Measurements from ENCODE around the gene EMD.

DNA sequence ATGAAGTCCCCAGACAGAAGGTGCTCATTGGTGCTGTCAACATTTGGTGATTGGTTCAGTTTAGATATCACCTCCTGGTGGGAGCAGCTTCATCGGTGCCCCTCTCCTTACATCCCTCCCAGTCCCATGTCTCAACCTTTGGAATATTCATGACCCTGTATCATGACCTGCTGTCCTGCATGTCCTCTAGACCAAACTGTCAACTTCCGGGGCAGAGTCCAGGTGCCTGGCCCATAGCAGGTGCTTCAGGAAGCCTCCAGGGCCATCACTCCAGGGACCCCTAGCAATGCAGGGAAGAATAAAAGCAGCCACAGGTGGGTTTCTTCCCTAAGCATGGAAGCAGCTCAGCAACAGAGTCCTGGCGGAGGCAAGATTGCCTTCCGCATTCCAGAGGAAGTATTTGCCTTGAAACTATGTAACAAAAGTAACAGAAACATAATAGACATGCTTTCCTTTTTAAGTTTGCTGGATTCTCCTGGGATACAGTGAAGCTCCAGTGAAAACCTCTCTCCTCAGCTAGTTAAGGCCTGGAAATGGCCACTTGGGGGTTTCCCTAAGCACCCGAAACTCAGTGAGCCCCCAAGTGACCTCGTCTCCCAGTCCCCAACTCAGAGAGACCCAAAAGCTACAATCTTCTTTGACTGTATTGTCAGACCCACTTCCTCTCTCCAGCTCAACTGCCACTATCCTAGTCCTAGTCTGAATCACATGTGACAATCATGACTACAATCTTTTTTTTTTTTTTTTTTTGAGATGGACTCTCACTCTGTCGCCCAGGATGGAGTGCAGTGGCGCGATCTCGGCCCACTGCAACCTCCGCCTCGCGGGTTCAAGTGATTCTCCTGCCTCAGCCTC is 48.0 kb downstream of the EMD start:
- TF ChIP-seq, protein P1, sequence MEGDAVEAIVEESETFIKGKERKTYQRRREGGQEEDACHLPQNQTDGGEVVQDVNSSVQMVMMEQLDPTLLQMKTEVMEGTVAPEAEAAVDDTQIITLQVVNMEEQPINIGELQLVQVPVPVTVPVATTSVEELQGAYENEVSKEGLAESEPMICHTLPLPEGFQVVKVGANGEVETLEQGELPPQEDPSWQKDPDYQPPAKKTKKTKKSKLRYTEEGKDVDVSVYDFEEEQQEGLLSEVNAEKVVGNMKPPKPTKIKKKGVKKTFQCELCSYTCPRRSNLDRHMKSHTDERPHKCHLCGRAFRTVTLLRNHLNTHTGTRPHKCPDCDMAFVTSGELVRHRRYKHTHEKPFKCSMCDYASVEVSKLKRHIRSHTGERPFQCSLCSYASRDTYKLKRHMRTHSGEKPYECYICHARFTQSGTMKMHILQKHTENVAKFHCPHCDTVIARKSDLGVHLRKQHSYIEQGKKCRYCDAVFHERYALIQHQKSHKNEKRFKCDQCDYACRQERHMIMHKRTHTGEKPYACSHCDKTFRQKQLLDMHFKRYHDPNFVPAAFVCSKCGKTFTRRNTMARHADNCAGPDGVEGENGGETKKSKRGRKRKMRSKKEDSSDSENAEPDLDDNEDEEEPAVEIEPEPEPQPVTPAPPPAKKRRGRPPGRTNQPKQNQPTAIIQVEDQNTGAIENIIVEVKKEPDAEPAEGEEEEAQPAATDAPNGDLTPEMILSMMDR (IDR thresholded peaks at IDR 0.05; ENCODE audit: low read depth, low read length, poor library complexity, severe bottlenecking), result no peak
- TF ChIP-seq EZH2phosphoT487 (IDR thresholded peaks at IDR 0.05; ENCODE audit: borderline replicate concordance, low read length), result no peak
